GM18505 (cell line): ENCODE measurements around the gene PLEKHN1.

Source experiments
- ATAC-seq: cut with Tn5 transposase; IDR thresholded peaks from one replicate; pipeline ENCODE4 v1.9.1; 2021; ENCODE audit not compliant: unreplicated experiment
- POLR2A ChIP-seq: IDR thresholded peaks from 4 replicates; pipeline ENCODE4 v1.6.1; 2011; ENCODE audit warnings: borderline replicate concordance; ENCODE audit not compliant: insufficient read depth, insufficient read length; ENCODE audit errors: extremely low read depth

PLEKHN1 gene

GRCh38 chr1:934991-935750 is 31.1 kb upstream of the PLEKHN1 start:
- TF ChIP-seq POLR2A = no peak
- ATAC-seq = no peak

GRCh38 chr1:935751-936231 is 30.5 kb upstream of the PLEKHN1 start:
- no peak for TF ChIP-seq POLR2A
- no peak for ATAC-seq

GRCh38 chr1:936348-937264 is 29.7 kb upstream of the PLEKHN1 start:
- no peak for ATAC-seq
- TF ChIP-seq POLR2A = no peak

GRCh38 chr1:937521-937920 is 28.8 kb upstream of the PLEKHN1 start:
- no peak for ATAC-seq
- TF ChIP-seq POLR2A = no peak

- TF ChIP-seq POLR2A = no peak
- no peak for ATAC-seq
These were observed 28.1 kb upstream of the PLEKHN1 start for GRCh38 chr1:938088-938683.

- ATAC-seq = no peak
- no peak for TF ChIP-seq POLR2A
These were observed 27.4 kb upstream of the PLEKHN1 start for GRCh38 chr1:938711-939489.

GRCh38 chr1:939511-940106 is 26.7 kb upstream of the PLEKHN1 start:
- no peak for TF ChIP-seq POLR2A
- ATAC-seq = no peak

GRCh38 chr1:940107-941014 is 25.9 kb upstream of the PLEKHN1 start:
- ATAC-seq = no peak
- TF ChIP-seq POLR2A = no peak

GRCh38 chr1:941015-941587 is 25.2 kb upstream of the PLEKHN1 start:
- TF ChIP-seq POLR2A = no peak
- ATAC-seq = no peak

- TF ChIP-seq POLR2A = no peak
- no peak for ATAC-seq
These were observed 24.5 kb upstream of the PLEKHN1 start for GRCh38 chr1:941588-942383.
